Glomerular visceral epithelial cell (primary cell): ENCODE measurements around the gene KHDRBS2.
"Not testable (repeated sequence)": the region's sequence is repeated elsewhere in the genome, so short reads cannot be mapped to it uniquely, and the experiment has no call there.

ENCODE experiments used
- DNase-seq: peaks from one replicate; pipeline ENCODE4 v3.0.0-alpha.2; 2016; ENCODE audit errors: extremely low spot score

The KHDRBS2 gene

DNA sequence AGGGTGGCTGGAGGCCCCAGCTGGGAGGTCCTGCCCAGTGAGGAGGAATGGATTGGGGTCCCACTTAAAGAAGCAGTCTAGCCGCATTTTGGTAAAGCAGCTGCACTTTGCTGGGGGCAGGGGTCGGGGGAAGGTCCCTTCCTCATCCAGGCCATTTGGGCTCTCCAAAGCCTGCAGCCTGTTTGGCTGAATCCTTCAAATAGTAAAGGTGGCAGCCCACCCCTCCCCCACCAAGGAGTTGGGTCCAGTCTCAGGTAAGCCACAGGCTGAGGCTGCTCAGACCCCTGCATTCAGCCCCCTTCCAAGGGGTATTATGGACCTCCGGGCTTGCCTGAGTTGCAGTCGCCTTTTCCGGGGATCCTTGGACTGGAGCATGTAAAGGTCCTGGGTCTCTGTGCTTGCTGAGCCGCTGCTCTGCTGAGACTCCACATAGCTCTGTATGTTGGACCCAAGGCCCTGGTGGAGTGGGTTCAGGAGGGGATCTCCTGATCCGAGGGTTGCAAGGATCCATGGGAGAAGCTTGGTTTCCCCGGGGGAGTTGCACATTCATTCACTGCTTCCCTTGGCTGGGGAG lies 417.4 kb downstream of the KHDRBS2 start:
- DNase-seq = no peak

DNA sequence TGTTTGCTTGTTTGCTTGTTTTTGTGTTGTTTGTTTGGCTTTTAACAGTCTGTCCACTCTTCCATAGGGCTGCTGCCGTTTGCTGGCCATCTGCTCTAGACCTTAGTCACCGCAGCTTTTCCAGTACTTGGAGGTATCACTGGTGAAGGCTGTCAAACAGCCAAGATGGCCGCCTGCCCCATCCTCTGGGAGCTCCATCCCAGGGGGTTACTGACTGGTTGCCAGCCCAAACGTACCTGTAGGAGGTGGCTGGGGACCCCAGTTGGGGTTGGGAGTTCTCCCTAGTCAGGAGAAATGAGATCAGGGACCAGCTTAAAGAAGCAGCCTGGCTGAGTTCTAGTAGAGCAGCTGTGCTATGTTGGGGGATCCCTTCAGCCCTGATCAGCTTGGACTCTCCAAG lies 418.4 kb downstream of the KHDRBS2 start:
- DNase-seq = no peak

DNA sequence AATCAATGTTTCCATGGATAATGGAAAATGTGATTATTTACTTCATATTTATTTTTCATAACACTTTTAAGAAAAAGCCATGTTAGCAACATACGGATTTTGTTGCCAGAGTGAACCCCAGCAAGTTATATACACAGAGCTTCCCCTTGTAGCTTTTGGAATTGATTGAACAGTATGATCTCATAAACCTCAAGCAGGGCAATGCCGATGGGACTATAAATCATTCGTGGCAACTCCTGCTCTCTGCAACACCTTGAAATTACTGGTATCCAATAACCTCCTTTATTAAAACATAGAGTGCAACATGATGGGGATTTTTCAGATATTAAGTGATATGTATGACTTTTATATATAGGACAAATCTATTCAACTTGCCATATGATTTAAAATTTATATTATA lies 428.5 kb downstream of the KHDRBS2 start:
- no peak for DNase-seq

DNA sequence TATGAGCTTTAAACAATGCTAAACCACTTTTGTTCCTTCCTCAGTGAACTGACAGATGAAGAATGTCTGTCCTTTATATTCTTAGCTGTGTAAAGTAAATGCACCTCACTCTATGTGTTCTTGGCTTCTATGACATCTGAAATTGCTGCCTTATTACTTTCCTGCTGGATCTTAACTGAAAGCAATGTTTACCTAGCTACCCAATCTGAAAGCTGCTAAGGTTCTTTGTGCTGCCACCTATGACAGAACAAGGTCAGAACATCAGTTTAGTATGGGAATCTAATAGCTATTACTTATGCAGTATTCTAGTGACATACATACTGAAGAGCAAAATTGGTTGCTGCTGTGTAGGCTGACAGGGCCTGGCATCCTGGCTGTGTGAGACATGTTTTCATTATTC lies 444.1 kb downstream of the KHDRBS2 start:
- no peak for DNase-seq

DNA sequence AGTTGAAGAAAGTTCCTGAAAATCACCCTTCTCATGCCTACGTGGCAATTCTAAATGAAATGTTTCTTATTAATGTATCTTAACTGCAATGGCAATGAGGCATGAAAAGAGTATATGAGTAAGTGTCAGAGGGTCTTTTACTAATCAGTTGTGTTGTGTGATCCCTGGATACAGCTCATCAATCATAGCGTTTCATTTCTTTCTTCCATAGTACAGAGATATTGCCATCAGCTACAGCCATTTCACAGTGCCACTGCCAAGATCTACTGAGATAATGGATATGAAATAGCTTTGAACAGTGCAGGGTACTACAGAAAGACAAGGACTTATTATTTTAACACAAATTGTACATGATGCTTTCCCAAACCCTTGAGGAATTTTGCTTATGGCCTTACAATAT lies 450.8 kb downstream of the KHDRBS2 start:
- no peak for DNase-seq

DNA sequence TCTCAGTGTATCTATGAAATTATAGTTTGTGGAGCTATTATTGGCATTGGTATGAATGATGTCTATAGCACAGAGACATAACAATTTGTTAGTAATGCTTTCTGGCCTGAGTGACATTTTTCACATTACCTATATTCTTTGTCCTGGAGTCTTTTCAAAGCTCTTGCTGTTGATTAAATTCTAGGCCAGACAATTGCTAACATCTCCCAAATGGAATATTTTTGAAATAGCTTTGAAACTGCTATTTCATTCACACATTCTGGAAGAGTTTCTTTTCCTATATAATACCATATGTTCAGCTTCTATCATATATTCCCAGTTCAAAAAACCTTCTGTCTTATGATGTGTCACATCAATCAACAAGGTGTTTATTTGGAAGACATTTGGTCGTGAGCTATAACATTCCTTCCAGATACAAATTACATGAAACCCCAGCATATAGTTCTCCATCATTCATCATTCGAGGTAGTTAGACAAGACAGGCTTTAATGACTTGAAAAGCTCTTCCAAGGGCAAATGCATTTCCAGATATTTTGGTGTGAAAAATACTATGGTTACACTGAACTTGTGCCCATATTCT lies 452.8 kb downstream of the KHDRBS2 start:
- no peak for DNase-seq

DNA sequence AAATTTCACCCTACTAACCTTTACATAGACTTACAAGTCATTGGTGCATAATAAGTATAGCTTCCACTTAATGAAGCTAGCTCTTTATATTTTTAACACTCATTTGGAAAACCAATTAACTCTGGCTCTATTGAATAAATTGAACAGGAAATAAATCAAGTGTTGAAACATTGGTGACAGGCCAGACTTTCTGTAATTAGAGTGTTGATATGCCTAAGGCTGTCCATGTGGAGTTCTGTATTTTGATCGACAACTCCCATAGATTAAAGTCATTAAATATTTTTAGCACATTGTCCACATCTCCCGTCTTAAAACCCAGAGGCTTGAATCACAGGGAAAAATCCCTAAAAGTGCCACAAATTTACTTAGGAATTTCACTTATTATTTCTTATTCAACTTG lies 468.3 kb downstream of the KHDRBS2 start:
- DNase-seq = no peak

DNA sequence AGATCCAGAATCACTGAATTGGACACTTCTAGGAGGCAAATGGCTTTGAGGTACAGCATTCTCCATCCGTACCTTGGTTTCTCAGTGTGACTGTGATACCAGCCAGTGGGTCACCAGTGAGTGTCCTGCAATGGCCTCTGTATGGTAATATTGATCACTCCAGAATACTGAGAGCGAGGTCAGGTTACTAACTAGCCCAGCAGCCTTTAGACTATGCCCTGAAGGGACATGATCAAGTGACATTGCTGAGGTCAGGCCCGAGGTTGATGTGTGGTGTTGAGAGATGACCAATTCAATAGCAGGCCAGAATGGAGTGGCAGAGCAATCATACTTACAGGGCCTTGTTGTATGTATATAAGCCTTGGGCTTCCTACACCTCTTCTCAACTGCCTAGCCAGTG lies 476.0 kb downstream of the KHDRBS2 start:
- DNase-seq = no peak

DNA sequence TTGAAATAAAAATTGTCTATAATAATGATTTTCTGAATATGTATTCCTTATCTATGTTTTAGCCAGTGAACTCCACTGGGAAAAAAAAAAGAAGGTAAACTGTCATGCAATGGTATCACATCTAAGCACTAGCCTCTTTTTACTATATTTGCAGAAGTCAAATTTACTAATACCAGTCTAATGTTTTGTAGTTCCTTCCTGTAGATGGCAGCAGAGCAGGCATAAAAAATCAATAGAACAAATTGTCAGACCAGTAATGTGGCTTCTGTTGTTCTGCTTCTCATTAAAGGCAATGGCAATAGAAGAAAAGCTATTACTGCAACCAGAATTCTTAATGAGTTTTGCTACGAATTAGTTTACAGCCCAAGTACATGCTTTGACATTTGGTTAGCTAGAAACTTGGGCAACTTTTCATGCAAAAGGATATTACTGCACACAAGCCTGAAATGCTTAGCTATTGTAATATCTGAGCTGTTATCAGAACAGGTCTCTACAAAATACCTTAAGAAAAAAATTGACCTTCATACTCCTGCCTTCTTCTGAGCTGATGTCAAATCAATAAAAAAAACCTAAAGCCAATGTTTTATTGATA lies 476.9 kb downstream of the KHDRBS2 start:
- DNase-seq = no peak

DNA sequence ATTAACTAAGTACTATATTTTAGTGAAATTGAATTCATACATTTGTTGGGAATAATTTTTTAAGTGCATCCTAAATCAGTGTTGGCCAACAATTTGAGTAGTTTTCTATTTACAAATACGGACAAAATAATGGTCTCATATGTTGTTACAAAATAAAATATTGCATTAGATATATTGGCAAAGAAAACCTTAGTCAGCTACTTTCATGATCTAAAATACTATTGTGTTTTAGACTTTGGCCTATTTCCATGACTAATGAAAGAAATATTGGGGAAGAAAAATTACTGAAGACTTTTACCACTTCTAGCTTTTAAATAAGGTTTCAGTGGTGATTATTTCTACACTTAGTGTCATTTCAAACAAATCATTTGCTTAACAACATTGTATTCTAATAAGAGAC lies 498.0 kb downstream of the KHDRBS2 start:
- no peak for DNase-seq

DNA sequence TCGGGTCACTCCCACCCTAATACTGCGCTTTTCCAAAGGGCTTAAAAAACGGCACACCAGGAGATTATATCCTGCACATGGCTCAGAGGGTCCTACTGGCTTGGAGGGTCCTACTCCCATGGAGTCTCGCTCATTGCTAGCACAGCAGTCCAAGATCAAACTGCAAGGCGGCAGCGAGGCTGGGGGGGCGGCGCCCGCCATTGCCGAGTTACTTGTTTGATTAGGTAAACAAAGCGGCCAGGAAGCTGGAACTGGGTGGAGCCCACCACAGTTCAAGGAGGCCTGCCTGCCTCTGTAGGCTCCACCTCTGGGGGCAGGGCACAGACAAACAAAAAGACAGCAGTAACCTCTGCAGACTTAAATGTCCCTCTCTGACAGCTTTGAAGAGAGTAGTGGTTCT lies 516.6 kb downstream of the KHDRBS2 start:
- not testable (repeated sequence) for DNase-seq

DNA sequence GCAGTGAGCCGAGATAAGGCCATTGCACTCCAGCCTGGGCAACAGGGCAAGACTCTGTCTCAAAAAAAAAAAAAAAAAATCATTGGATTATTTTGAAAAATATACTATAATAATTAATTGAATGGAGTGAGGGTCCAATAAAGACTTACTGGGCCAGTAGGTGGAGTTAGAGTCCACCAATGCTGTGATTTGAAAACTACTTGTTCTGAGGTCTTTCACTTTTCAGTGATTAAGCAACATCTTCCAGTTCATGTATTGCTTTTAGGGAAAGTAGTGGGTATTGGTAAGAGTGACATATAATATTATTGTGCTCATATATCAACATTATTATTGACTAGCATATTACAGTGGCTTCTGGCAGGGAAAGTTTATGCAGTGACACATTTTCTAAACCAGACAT lies 530.3 kb downstream of the KHDRBS2 start:
- DNase-seq = no peak

DNA sequence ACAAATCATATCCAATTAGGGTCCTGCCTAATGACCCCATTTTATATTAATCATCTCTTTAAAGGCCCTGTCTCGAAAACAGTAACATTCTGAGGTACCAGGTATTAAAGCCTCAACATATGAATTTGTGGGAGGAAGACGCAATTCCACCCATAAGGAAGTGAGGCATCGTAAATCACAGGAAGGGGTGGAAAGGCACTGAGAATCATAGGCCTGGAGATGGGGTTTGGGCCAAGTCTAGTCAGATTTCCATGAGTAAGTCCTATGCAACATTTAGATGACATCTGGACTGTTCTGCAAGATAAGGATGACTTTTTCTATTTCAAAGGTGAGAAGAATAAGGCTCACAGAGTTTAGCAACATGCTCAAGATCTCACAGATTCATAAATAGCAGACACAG lies 534.0 kb downstream of the KHDRBS2 start:
- DNase-seq = no peak

DNA sequence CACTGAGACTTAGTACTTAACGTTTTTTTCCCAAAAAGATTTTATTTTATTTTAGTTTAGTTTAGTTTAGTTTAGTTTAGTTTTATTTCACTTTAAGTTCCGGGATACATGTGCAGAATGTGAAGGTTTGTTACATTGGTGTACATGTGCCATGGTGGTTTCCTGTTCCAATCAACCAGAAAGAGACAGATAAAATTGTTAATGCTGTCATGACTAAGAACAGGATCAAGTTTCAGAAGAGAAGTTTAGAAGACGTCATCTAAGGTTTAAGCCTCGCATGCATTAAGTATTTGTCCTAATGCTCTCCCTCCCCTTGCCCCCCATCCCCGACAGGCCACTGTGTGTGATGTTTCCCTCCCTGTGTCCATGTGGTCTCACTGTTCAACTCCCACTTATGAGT lies 540.0 kb downstream of the KHDRBS2 start:
- DNase-seq = no peak

DNA sequence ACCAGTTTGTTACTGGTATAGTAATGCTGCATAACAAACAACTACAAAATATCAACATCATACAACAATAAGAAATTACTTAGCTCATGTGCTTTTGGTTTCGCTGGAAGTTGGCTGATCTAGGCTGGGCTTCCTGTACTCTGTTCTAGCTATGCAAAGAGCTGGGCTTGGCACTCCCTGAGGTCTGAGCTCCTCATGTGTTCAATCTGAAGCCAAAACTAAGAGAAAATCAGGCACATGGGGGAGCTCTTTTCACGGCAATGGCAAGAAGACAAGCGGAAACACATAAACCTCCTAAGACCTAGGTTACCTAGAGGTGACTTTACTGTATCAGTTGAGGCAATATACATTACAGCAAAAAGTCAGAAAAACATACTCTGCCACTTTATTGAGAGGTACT lies 574.2 kb downstream of the KHDRBS2 start:
- no peak for DNase-seq

DNA sequence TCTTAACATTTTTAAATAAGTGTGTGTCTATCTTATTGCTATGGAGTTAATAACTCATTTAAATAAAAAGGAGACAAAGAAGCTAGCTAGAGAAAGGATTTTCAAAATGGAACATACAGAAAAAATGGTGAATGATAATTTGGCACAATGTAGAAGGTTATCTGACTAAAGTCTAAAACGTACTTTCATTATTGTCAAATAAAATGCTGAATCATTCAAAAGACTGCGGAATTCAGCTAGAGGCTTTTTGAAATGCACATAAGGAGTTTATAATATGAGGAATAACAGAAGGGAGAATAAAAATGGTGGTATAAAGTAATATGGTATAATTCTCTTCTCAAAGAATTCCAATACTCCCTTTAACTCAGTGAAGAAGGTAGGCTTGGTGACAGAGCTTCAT lies 597.9 kb downstream of the KHDRBS2 start:
- DNase-seq = no peak

DNA sequence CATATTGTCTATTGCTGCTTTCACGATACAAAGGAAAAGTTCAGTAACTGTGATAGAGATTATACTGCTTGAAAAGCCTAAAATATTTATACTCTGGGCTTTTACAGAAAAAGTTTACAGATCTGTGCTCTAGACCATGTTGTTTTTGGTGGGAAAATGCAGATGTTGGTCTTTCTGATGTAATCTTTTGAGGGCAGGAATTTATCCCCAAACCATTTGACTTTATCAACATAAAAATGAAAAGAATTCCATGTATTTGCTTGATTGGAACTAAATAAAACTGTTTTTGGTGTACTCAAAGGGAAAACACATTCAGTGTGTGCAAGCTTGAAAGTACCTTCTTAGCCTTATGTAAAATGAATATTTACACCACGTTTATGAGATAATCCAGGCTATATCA lies 603.5 kb downstream of the KHDRBS2 start:
- no peak for DNase-seq

DNA sequence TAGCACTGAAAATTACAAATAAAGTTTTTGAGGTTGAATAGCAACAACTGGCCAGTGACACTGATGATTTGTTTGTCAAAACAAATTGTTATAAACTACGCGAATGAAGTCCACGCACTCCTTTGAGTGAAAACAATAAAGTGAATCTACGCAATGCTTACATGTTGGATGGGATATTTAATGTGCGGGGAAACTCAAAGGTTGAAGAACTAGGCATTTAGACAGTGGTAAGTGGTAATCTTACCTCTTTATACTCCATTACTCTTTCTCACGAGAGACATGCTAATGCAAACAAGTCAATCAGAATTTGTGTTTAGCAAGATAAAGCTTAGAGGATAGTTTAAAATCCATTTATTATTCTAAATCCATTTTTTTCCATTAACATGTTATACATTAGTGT lies 606.4 kb downstream of the KHDRBS2 start:
- no peak for DNase-seq

DNA sequence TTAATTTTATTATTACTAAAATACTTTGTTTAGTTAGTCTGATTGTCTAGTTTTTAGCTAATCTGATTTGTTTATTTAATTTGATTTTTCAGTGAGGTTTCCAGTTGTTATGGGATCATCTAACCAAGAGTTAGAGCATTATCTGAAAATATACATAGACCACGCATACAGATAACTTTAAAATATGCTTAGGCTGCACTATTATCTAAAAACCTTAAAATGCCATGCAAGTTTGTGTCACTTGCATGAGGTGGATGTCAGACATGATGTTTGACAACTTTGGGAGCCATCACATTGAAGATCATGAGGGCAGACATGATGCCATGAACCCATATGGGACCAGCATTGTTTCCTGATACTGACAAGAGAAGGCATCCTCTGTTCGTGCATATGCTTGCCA lies 610.3 kb downstream of the KHDRBS2 start:
- DNase-seq = no peak

DNA sequence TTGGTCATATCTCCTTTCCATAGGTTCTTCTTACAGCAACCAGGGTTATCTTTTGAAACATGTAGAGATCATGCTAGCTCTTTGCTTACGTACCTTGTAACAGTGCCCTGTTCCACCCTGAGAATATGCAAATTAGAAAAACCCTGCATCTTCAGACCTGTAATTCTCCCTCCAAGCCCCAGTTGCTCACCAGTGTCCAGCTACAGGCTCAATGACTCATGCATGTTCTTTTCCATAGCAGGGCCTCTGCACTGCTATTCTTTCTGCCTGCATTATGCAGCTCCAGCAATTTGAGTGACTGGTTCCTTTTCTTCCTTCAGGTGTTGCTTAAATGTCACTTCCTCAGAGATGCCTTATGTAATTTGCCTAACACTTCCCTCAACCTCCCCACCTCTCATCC lies 636.2 kb downstream of the KHDRBS2 start:
- no peak for DNase-seq

DNA sequence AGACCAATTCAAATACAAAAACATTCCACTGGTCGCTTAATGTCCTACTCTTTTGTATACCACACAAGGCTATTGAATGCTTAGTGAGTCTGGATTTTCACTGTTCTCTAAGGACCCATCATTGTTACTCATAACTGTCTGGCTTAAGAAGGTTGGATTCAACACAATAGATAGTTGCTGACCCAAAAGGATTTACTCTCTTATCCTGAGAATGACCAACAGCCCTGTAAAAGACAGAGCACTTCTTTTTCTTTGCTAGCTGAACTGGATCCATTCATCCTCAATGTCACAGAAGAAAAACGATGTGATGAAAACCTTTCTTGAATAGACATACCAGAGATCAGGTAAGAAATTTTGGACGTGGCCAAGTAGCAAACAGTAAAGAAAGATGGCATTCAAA lies 645.6 kb downstream of the KHDRBS2 start:
- no peak for DNase-seq
